IPS-20b (cell line): ENCODE data around the gene SAMD13.

Experiments used
- H3K27ac ChIP-seq: one replicate; pipeline ENCODE4 v1.5.1; 2013; ENCODE audit warnings: low read length
- H3K27me3 ChIP-seq: 2 replicates; pipeline ENCODE4 v1.6.1; 2013; ENCODE audit warnings: mild to moderate bottlenecking, low read length, inconsistent platforms; ENCODE audit not compliant: insufficient read depth
- H3K36me3 ChIP-seq: 2 replicates; pipeline ENCODE4 v1.6.1; 2013; ENCODE audit warnings: low read depth, mild to moderate bottlenecking, inconsistent platforms, low read length, moderate library complexity; ENCODE audit not compliant: insufficient read depth
- H3K4me1 ChIP-seq: 2 replicates; pipeline ENCODE4 v1.6.1; 2013; ENCODE audit warnings: mild to moderate bottlenecking, control low read depth, inconsistent platforms, low read length, moderate library complexity; ENCODE audit not compliant: insufficient read depth
- H3K4me3 ChIP-seq: 2 replicates; pipeline ENCODE4 v1.5.1; 2013; ENCODE audit warnings: mild to moderate bottlenecking, low read length, inconsistent platforms
- H3K9ac ChIP-seq: 2 replicates; pipeline ENCODE4 v1.6.1; 2013; ENCODE audit warnings: low read depth, mild to moderate bottlenecking, inconsistent platforms, low read length, moderate library complexity
- H3K9me3 ChIP-seq: 2 replicates; pipeline ENCODE4 v1.6.1; 2013; ENCODE audit warnings: mild to moderate bottlenecking, low read depth, low read length, inconsistent platforms; ENCODE audit not compliant: insufficient read depth

Gene SAMD13

GRCh38 chr1:84266748-84267147 is 34.8 kb upstream of the SAMD13 start:
- H3K9ac ChIP-seq: no peak overlapping the region
- H3K4me3 ChIP-seq: no peak overlapping the region
- no peaks in the 10 kb centered on the region for H3K9me3 ChIP-seq
- no peak overlapping the region for H3K27ac ChIP-seq
- H3K4me1 ChIP-seq: peaks cover 8% of the 10 kb centered on the region
- no peaks in the 10 kb centered on the region for H3K27me3 ChIP-seq
- H3K36me3 ChIP-seq: no peaks in the 10 kb centered on the region

DNA sequence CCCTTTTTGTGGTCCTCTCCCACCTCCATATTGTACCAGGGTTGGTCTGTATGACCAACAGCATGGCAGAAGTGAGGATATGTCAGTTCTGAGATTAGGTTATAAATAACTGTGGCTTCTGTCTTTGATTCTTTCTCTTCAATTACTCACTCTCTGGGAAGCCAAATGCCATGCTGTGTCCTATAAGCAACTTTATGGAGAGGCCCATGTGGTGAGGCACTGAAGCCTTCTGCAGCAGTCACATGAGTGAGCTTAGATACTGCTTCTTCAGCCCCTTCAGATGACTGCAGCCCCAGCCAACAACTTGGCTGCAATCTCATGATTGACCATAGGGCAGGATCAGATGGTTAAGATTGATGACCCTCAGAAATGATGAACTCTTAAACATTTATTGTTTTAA is 34.0 kb upstream of the SAMD13 start:
- Histone ChIP-seq H3K27ac (no peak overlapping the region), H3K4me1 (peaks cover 14% of the 10 kb centered on the region), H3K9ac (no peak overlapping the region), H3K27me3 (no peaks in the 10 kb centered on the region), H3K4me3 (no peak overlapping the region), H3K9me3 (no peaks in the 10 kb centered on the region), H3K36me3 (no peaks in the 10 kb centered on the region)

DNA sequence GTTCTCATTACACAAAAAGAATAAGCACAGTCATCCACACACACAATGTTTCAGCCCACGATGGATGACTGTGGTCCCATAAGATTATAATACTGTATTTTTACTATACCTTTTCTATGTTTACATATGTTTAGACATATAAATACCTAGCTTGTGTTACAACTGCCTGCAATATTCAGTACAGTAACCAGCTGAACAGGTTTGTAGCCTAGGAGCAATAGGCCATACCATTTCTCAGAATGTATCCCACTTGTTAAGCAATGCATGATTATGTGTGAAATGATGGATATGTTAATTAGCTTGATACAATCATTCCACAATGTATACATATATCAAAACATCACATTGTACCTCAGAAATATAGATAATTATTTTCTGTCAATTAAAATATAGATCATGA is 33.2 kb upstream of the SAMD13 start:
- Histone ChIP-seq H3K9ac (no peak overlapping the region), H3K9me3 (no peaks in the 10 kb centered on the region), H3K4me1 (peaks cover 14% of the 10 kb centered on the region), H3K27me3 (no peaks in the 10 kb centered on the region), H3K36me3 (no peaks in the 10 kb centered on the region), H3K27ac (no peak overlapping the region), H3K4me3 (no peak overlapping the region)

GRCh38 chr1:84269306-84269705 is 32.2 kb upstream of the SAMD13 start:
- Histone ChIP-seq H3K4me3 (no peak overlapping the region), H3K36me3 (no peaks in the 10 kb centered on the region), H3K9ac (no peak overlapping the region), H3K27ac (no peak overlapping the region), H3K27me3 (no peaks in the 10 kb centered on the region), H3K4me1 (peaks cover 14% of the 10 kb centered on the region), H3K9me3 (no peaks in the 10 kb centered on the region)

DNA sequence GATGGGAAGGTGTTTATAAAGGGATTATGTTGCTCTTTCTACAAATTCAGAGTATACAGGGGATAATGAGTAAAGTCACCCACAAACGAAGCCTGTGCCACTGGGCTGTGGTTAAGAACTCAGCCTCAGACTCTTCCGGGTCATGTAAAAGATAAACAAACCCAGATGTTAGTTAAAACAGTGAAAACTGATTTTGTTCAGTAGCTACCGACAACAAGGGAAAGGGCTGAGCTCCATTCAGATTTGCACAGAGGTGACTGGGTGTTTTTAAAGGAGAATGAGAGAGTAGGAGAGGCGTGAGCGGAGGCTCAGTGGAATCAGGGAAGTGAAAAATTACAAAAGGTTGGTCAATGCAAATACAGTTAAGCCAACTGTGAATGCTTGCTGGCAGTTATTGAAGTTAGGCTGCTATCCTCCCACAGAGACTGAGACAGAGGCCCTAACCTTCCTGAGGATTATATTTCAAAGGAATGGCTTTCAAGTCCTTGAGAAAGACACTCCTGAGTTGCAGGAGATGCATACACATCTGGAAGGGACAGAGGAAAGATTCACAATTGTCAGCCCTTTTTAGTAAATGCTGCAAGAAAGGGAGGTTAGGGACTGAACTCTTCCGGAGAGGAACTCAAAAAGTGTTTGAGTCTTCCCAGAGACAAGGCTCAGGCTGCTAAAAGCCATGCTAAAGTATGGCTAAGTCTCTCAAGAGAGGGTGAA is 29.9 kb upstream of the SAMD13 start:
- H3K27ac ChIP-seq: no peak overlapping the region
- H3K9ac ChIP-seq: no peak overlapping the region

DNA sequence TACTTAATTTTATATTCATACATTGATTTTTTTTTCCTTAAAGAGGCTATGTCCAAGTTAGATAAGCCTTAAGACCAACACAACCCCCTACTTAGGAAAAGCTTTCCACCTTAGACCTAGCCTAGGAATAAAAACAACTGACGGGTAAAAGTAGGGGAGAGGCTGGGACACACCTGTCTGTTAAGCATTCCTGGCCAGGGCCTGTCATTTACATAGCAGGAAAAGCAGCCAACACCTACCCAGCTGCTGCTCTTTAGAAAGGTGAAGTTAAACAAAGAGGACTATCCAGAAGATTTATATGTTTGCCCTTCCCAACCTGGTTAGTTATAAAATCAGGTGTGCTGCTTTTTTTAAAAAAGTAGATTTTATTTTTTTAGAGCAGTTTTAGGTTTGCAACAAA is 29.1 kb upstream of the SAMD13 start:
- H3K4me1 ChIP-seq: peaks cover 14% of the 10 kb centered on the region
- H3K9me3 ChIP-seq: no peaks in the 10 kb centered on the region
- no peaks in the 10 kb centered on the region for H3K27me3 ChIP-seq
- H3K9ac ChIP-seq: no peak overlapping the region
- H3K27ac ChIP-seq: no peak overlapping the region
- H3K4me3 ChIP-seq: no peak overlapping the region
- no peaks in the 10 kb centered on the region for H3K36me3 ChIP-seq

More for the DNA sequence above, 29.9 kb upstream of the SAMD13 start:
- H3K36me3 ChIP-seq: no peaks in the 10 kb centered on the region
- peaks cover 14% of the 10 kb centered on the region for H3K4me1 ChIP-seq
- no peaks in the 10 kb centered on the region for H3K27me3 ChIP-seq
- H3K9me3 ChIP-seq: no peaks in the 10 kb centered on the region
- H3K4me3 ChIP-seq: no peak overlapping the region

DNA sequence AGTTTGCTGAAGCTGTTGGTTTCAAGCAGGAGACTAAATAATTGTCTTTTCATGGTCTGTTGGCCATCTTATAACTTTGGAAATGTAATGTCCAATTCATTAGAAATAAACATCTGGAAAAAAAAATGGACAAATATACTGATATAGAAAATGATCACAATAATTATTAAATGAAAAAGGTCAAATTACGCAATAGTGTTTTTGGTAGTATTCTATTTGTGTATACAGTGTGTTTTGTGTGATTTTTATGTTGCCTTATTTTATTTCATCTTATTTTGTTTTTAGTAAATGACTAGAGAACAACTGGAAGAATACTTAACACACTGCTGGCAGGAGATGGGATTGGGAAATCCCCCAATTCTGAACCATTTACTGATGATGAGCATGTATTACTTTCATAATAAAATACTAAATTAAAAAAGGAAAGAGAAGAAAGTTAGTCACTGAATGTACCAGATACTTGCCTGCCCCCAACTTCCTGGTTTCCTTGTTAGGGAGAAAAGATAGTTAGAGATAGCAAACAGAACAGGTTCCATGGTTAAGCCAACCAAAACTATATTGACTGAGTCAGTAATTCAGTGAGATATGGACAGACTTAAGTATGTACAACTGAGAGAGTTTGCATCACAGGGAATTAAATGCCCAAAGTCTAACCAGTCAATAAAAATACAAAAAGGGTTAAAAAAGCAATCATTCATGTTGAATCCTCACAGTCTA is 24.0 kb upstream of the SAMD13 start:
- Histone ChIP-seq H3K9me3 (no peaks in the 10 kb centered on the region), H3K4me3 (no peak overlapping the region), H3K4me1 (no peaks in the 10 kb centered on the region), H3K27me3 (no peaks in the 10 kb centered on the region), H3K27ac (no peak overlapping the region), H3K36me3 (no peaks in the 10 kb centered on the region), H3K9ac (no peak overlapping the region)

DNA sequence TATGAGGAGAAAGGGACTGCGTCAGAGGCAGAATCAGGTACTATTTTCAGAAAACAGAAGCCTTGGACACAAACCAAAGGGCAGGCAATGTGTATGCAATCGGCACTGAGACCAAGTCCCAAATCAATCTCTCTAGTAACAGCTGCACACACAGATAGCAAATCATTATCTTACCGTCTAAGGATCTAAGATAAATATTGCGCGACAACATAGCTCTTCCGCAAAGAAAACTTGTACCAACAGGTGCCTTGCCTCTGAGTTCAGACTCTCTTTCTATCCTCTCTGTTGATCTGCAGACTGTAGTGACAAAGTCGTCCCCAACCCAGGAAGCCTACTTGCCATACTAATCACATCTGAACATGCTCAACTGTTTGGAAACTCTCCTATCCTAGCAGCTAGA is 22.6 kb upstream of the SAMD13 start:
- H3K27ac ChIP-seq: no peak overlapping the region
- H3K4me1 ChIP-seq: no peaks in the 10 kb centered on the region
- H3K36me3 ChIP-seq: no peaks in the 10 kb centered on the region
- H3K9me3 ChIP-seq: no peaks in the 10 kb centered on the region
- H3K9ac ChIP-seq: no peak overlapping the region
- H3K4me3 ChIP-seq: no peak overlapping the region
- no peaks in the 10 kb centered on the region for H3K27me3 ChIP-seq

DNA sequence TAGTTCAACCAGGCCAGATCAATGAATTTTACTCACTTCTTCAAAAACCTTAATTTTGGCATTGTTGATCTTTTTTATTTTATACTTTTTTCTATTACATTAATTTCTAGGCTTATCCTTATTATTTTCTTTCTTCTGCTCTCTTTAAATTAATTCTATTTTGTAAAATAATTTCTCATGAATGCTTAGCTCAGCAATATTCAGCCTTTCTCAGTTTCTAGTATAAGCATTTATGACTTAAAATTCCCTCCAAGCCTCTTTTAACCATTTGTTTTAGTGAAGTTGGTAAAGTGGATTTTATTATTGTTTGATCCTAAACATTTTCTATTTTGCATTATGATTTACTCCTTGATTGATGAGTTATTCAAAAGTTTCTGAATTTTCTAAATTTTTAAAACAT is 20.6 kb upstream of the SAMD13 start:
- H3K4me1 ChIP-seq: no peaks in the 10 kb centered on the region

DNA sequence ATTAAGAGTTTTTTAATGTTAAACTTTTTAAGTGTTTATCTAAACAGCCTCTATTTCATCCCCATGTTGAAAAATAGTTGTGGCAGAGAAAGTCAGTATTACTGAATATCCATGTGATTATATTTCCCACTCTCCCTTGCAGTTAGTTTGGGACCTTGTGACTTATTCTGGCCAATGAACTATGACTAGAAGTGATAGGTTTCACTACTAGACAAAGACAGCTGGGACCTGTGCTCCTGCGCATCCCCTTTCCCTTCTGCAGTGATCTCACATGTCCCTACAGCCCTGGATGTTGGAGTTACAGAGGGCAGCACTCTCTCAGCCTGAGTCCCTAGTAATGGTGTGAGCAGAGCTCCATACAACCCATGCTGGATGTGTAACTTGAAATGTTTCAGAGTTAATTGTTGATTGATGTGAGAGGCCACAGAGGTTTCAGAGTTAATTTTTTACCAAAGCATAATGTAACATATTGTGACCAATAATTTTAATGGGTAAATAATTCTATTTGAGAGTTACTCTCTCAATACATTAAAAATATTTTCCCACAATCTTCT is 18.7 kb upstream of the SAMD13 start:
- H3K4me1 ChIP-seq: no peaks in the 10 kb centered on the region
- H3K27ac ChIP-seq: no peak overlapping the region
- no peak overlapping the region for H3K9ac ChIP-seq
- no peak overlapping the region for H3K4me3 ChIP-seq
- H3K36me3 ChIP-seq: no peaks in the 10 kb centered on the region
- H3K9me3 ChIP-seq: peaks cover 18% of the 10 kb centered on the region
- H3K27me3 ChIP-seq: no peaks in the 10 kb centered on the region

More for the DNA sequence above, 20.6 kb upstream of the SAMD13 start:
- H3K9ac ChIP-seq: no peak overlapping the region
- no peaks in the 10 kb centered on the region for H3K9me3 ChIP-seq
- no peak overlapping the region for H3K4me3 ChIP-seq
- H3K27ac ChIP-seq: no peak overlapping the region
- no peaks in the 10 kb centered on the region for H3K27me3 ChIP-seq
- no peaks in the 10 kb centered on the region for H3K36me3 ChIP-seq

- H3K27me3 ChIP-seq: no peaks in the 10 kb centered on the region
- H3K9me3 ChIP-seq: peaks cover 24% of the 10 kb centered on the region
- H3K36me3 ChIP-seq: no peaks in the 10 kb centered on the region
- no peak overlapping the region for H3K9ac ChIP-seq
- H3K27ac ChIP-seq: no peak overlapping the region
- no peak overlapping the region for H3K4me3 ChIP-seq
- H3K4me1 ChIP-seq: no peaks in the 10 kb centered on the region
These were observed 18.1 kb upstream of the SAMD13 start for GRCh38 chr1:84283381-84283780.

DNA sequence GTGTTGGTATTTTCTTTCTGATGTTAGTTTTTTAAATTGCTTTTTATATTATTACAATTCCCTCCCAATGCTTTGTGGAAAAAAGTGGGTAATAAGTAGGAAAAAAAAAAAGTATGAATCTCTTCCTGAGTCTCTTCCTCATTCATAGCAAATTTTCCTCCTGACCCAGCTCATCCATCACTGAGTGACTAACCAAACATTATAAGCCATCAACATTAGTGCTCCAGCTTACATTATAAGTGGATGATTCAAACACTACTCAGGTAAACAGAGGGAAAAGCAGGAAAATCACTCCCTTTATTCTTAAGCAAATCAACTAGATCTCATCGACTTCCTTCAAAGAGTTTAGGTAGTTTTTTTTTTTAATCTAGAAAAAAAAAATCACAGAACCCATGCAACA is 15.4 kb upstream of the SAMD13 start:
- H3K4me3 ChIP-seq: no peak overlapping the region
- H3K4me1 ChIP-seq: no peaks in the 10 kb centered on the region; the same call in 1 of the 2 replicates
- H3K9ac ChIP-seq: no peak overlapping the region
- no peaks in the 10 kb centered on the region for H3K36me3 ChIP-seq
- no peaks in the 10 kb centered on the region for H3K27me3 ChIP-seq
- H3K27ac ChIP-seq: no peak overlapping the region
- peaks cover 27% of the 10 kb centered on the region for H3K9me3 ChIP-seq
